OCI-LY1 (cell line): ENCODE results near the gene CCDC110.

Experiments
- CTCF ChIP-seq: fragments of 200-600 bp; sonication (generic), shearing (Covaris generic); IDR thresholded peaks from 2 replicates; pipeline ENCODE4 v1.5.1; 2017; ENCODE audit warnings: mild to moderate bottlenecking, antibody characterized with exemption, low read length, moderate library complexity, mixed read lengths
- EZH2 ChIP-seq: fragments of 200-600 bp; sonication (generic), shearing (Covaris generic); IDR thresholded peaks from 2 replicates; pipeline ENCODE4 v1.8.0; 2017; ENCODE audit warnings: borderline replicate concordance, mixed run types, mild to moderate bottlenecking, antibody characterized with exemption, low read length, moderate library complexity, mixed read lengths

DNA sequence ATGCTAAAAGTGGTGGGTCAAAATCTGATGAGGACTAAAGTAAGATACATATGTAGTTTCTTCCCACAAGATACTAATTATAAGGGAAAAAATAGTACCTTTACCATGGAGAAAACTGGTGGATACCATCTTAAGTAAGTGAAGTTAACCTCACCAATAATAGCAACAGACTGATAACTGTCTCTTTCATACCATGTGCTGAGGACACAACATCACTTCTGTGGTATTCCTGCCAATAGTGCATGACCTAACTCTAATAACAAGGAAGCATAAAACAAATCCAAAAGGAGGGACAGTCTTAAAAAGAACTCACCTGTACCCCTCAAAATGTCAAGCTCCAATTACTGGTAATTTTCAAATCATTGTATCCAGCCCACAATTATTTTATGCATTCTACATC, 54.6 kb downstream of the CCDC110 start:
- TF ChIP-seq CTCF (no peak), EZH2 (no peak)
